GM23338 (cell line): ENCODE results near the gene HERPUD2.

Source experiments
- EZH2 ChIP-seq: fragments of 200-600 bp; sonication (generic); IDR thresholded peaks from one replicate; pipeline ENCODE4 v1.8.0; 2017; ENCODE audit warnings: antibody characterized with exemption, mild to moderate bottlenecking, low read depth; ENCODE audit not compliant: unreplicated experiment
- EZH2phosphoT487 ChIP-seq: fragments of 200-600 bp; sonication (generic); IDR thresholded peaks from one replicate; pipeline ENCODE4 v1.8.1; 2018; ENCODE audit warnings: antibody characterized with exemption; ENCODE audit not compliant: unreplicated experiment
- JUNB ChIP-seq: IDR thresholded peaks from one replicate; pipeline ENCODE4 v1.6.1; 2016; ENCODE audit warnings: antibody characterized with exemption; ENCODE audit not compliant: unreplicated experiment
- NANOG ChIP-seq: IDR thresholded peaks from 2 replicates; pipeline ENCODE4 v1.6.1; 2016; ENCODE audit warnings: antibody characterized with exemption, borderline replicate concordance
- POLR2AphosphoS5 ChIP-seq: IDR thresholded peaks from 2 replicates; pipeline ENCODE4 v1.6.1; 2016; ENCODE audit warnings: antibody characterized with exemption, low read depth
- REST ChIP-seq: IDR thresholded peaks from one replicate; pipeline ENCODE4 v1.6.1; 2018; ENCODE audit warnings: antibody characterized with exemption; ENCODE audit not compliant: unreplicated experiment
- ZNF114 ChIP-seq: fragments of 250-450 bp; sonication (Bioruptor Pico); IDR thresholded peaks from 2 replicates; pipeline ENCODE4 v1.5.0; 2020; ENCODE audit warnings: mild to moderate bottlenecking, moderate library complexity
- TF ChIP-seq, protein P1 (sequence below), 2 experiments: fragments of 200-600 bp in 1 of 2; sonication (generic) in 1 of 2; conservative IDR thresholded peaks; 2 replicates each; pipeline versions ENCODE4 v1.5.1 to v1.6.1; 2016 to 2017; ENCODE audit warnings: antibody characterized with exemption in 2 of 2, low read depth in 2 of 2, mild to moderate bottlenecking in 2 of 2, moderate library complexity in 1 of 2
- TF ChIP-seq, protein P2 (sequence below): IDR thresholded peaks from 2 replicates; pipeline ENCODE4 v1.6.1; 2016; ENCODE audit warnings: antibody characterized with exemption

- TF ChIP-seq, protein P1, sequence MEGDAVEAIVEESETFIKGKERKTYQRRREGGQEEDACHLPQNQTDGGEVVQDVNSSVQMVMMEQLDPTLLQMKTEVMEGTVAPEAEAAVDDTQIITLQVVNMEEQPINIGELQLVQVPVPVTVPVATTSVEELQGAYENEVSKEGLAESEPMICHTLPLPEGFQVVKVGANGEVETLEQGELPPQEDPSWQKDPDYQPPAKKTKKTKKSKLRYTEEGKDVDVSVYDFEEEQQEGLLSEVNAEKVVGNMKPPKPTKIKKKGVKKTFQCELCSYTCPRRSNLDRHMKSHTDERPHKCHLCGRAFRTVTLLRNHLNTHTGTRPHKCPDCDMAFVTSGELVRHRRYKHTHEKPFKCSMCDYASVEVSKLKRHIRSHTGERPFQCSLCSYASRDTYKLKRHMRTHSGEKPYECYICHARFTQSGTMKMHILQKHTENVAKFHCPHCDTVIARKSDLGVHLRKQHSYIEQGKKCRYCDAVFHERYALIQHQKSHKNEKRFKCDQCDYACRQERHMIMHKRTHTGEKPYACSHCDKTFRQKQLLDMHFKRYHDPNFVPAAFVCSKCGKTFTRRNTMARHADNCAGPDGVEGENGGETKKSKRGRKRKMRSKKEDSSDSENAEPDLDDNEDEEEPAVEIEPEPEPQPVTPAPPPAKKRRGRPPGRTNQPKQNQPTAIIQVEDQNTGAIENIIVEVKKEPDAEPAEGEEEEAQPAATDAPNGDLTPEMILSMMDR (conservative IDR thresholded peaks at IDR 0.05; ENCODE audit: low read depth in 2 of 2), result no peak
- TF ChIP-seq, protein P2, sequence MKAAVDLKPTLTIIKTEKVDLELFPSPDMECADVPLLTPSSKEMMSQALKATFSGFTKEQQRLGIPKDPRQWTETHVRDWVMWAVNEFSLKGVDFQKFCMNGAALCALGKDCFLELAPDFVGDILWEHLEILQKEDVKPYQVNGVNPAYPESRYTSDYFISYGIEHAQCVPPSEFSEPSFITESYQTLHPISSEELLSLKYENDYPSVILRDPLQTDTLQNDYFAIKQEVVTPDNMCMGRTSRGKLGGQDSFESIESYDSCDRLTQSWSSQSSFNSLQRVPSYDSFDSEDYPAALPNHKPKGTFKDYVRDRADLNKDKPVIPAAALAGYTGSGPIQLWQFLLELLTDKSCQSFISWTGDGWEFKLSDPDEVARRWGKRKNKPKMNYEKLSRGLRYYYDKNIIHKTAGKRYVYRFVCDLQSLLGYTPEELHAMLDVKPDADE, result no peak
- TF ChIP-seq ZNF114 (CRISPR knock-in tag), result no peak
- no peak for TF ChIP-seq EZH2phosphoT487
- TF ChIP-seq POLR2AphosphoS5, result no peak
- no peak for TF ChIP-seq EZH2
- no peak for TF ChIP-seq REST
- TF ChIP-seq NANOG, result no peak
- TF ChIP-seq JUNB, result no peak
These were observed 19.5 kb upstream of the HERPUD2 start for GRCh38 chr7:35714407-35714806.
